Keratinocyte (primary cell): Measurements from ENCODE around the gene GLI3. TPM values are rescaled to one million over a fixed set of nuclear protein-coding genes. Genes with fewer than 3 reads are reported as not detected.

Source experiments
- DNase-seq: peaks from one replicate; pipeline ENCODE4 v3.0.0-alpha.2; 2011; ENCODE audit warnings: low read depth, missing footprints, low spot score
- FAIRE-seq: peaks from 2 replicates; lab custom pipeline; 2011; peaks lifted over from hg19 to GRCh38; lab: Jason Lieb, UNC
- H2AFZ ChIP-seq: 2 replicates; pipeline ENCODE4 v1.6.0; 2012; ENCODE audit warnings: low read length, control low read depth, inconsistent platforms; ENCODE audit not compliant: control insufficient read depth
- H3K27ac ChIP-seq: 2 replicates; pipeline ENCODE4 v1.5.1; 2011; ENCODE audit warnings: low read length; ENCODE audit not compliant: control insufficient read depth, insufficient read depth
- H3K27me3 ChIP-seq: 3 replicates; pipeline ENCODE4 v1.6.0; 2011; ENCODE audit warnings: low read length; ENCODE audit not compliant: control insufficient read depth, insufficient read depth; ENCODE audit errors: extremely low read depth
- H3K36me3 ChIP-seq, 2 experiments: 2 replicates in 1 of 2; 3 replicates in 1 of 2; pipeline ENCODE4 v1.5.1; 2011; ENCODE audit warnings: low read length in 2 of 2, mild to moderate bottlenecking in 1 of 2; ENCODE audit not compliant: control insufficient read depth in 2 of 2, insufficient read depth in 2 of 2; ENCODE audit errors: extremely low read depth in 1 of 2
- H3K4me1 ChIP-seq: 3 replicates; pipeline ENCODE4 v1.5.1; 2011; ENCODE audit warnings: low read length; ENCODE audit not compliant: control insufficient read depth, insufficient read depth; ENCODE audit errors: extremely low read depth
- H3K4me2 ChIP-seq: 3 replicates; pipeline ENCODE4 v1.6.0; 2011; ENCODE audit warnings: low read depth, low read length; ENCODE audit not compliant: control insufficient read depth, insufficient read depth; ENCODE audit errors: extremely low read depth
- H3K4me3 ChIP-seq, 3 experiments: fragments of 200-600 bp in 1 of 3; sonication (generic) in 1 of 3; 2 replicates in 2 of 3; 3 replicates in 1 of 3; pipeline ENCODE4 v1.5.1; 2011 to 2016; ENCODE audit warnings: low read length in 3 of 3, mild to moderate bottlenecking in 3 of 3, control low read depth in 2 of 3, inconsistent platforms in 1 of 3, low read depth in 1 of 3, mixed read lengths in 1 of 3, mixed run types in 1 of 3, moderate library complexity in 1 of 3; ENCODE audit not compliant: control insufficient read depth in 2 of 3, insufficient read depth in 2 of 3; ENCODE audit errors: extremely low read depth in 1 of 3
- H3K79me2 ChIP-seq: 2 replicates; pipeline ENCODE4 v1.6.0; 2012; ENCODE audit warnings: low read length; ENCODE audit not compliant: control insufficient read depth, insufficient read depth
- H3K9ac ChIP-seq: 3 replicates; pipeline ENCODE4 v1.6.0; 2011; ENCODE audit warnings: low read length; ENCODE audit not compliant: control insufficient read depth, insufficient read depth; ENCODE audit errors: extremely low read depth
- H3K9me1 ChIP-seq: 3 replicates; pipeline ENCODE4 v1.6.0; 2011; ENCODE audit warnings: low read length; ENCODE audit not compliant: control insufficient read depth, insufficient read depth; ENCODE audit errors: extremely low read depth
- H3K9me3 ChIP-seq: 2 replicates; pipeline ENCODE4 v1.5.1; 2012; ENCODE audit warnings: low read depth, low read length; ENCODE audit not compliant: control insufficient read depth
- H4K20me1 ChIP-seq: 3 replicates; pipeline ENCODE4 v1.6.0; 2011; ENCODE audit warnings: low read length; ENCODE audit not compliant: control insufficient read depth, insufficient read depth; ENCODE audit errors: extremely low read depth
- CTCF ChIP-seq, 3 experiments: IDR thresholded peaks in 1 of 3; conservative IDR thresholded peaks in 1 of 3; optimal IDR thresholded peaks in 1 of 3; 2 replicates in 2 of 3; 3 replicates in 1 of 3; pipeline versions ENCODE3 to v1.5.1; 2011; ENCODE audit warnings: low read length in 3 of 3, mild to moderate bottlenecking in 3 of 3, moderate library complexity in 2 of 3, control low read depth in 1 of 3, inconsistent platforms in 1 of 3; ENCODE audit not compliant: insufficient read depth in 2 of 3; ENCODE audit errors: extremely low read depth in 1 of 3
- EZH2 ChIP-seq: IDR thresholded peaks from one replicate; pipeline ENCODE4 v1.6.1; 2012; ENCODE audit warnings: inconsistent platforms, mild to moderate bottlenecking, low read length, moderate library complexity
- dilution Hi-C: fragments of 300-500 bp; cut with MboI; formaldehyde crosslinking; loops from one replicate; pipeline ENCODE4 v1.7.0; 2020; ENCODE audit warnings: low sequenced_read_pairs; ENCODE audit not compliant: extremely low pct_ligation_motif_present
- polyA plus RNA-seq, 5 experiments: library from polyadenylated mRNA; depleted of rRNA in 3 of 5; stranded (reverse) in 3 of 5; stranded (forward) in 1 of 5; unstranded in 1 of 5; fragments of >200 nt; gene quantifications; 1 replicate in 1 of 5; 2 replicates in 3 of 5; 3 replicates in 1 of 5; pipeline versions ENCODE4 v1.2.1 to v1.2.3, GENCODE V29; 2011 to 2012; ENCODE audit warnings: missing spikeins in 2 of 5, low read depth in 1 of 5, low replicate concordance in 1 of 5

GLI3 gene
- polyA plus RNA-seq, 1 donor (not counting 4 experiments of a cell fraction or from before 2014, with no cell fraction given): 3.6 TPM

DNA sequence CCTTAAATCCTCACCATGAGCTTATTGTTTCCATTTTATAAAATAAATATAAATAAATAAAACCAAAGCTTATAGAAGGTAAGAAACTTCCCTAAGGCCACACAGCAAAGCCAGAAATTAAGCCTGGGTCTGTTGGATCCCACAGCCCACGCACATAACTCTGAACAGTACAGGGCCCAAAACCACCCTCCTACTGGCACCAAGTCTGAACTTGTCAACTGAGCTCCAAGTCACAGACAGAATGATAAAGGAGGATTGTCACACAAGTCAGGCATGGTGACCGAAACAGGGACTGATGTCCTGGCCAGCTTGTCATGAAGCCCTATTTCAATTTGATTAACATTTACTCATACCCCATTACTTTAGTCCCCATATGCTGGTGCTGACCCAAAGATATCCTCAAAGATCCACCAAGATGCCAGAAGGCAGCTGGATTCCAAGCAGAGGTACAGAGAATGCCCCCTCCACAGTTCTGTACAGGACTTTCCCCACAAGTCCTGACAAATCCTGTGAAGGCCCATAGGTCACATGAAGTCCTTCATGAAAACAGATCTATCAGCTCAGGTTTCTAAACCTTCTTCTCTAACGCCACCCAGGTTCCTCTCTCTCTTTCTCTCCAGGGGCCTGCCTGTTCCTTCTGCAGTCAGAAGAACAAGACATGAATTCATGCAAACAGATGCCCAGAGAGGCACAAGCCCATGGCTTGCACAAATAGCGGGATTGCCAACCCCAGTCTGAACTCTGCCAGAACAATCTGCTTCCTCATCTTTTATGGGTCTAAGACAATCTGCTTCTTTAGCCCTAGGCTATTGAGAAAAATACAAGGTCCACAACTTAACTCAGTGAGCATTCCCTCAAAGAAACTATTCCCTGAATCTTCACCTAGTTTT is 60.9 kb downstream of the GLI3 start:
- H3K27me3 ChIP-seq: no peaks in the 10 kb centered on the region
- FAIRE-seq (peak; percentile 58), DNase-seq (no peak)
- H3K36me3 ChIP-seq: no peaks in the 10 kb centered on the region
- H3K9me3 ChIP-seq: no peaks in the 10 kb centered on the region
- peaks cover 2% of the 10 kb centered on the region for H3K9me1 ChIP-seq
- peaks cover 3% of the 10 kb centered on the region for H3K79me2 ChIP-seq
- peak overlapping the region; percentile 26 for H3K4me2 ChIP-seq
- H3K9ac ChIP-seq: no peak overlapping the region
- H2AFZ ChIP-seq: no peak overlapping the region
- H3K27ac ChIP-seq: no peak overlapping the region
- TF ChIP-seq EZH2 (no peak), CTCF (optimal IDR thresholded peaks at IDR 0.05 in 1 of 3, IDR thresholded peaks at IDR 0.05 in 1 of 3, conservative IDR thresholded peaks at IDR 0.05 in 1 of 3; ENCODE audit: extremely low read depth in 1 of 3, insufficient read depth in 2 of 3, low read length in 3 of 3) (no peak)
- peaks cover 13% of the 10 kb centered on the region for H3K4me1 ChIP-seq
- no peak overlapping the region for H3K4me3 ChIP-seq
- dilution Hi-C loops: no loop called here
- H4K20me1 ChIP-seq: no peaks in the 10 kb centered on the region

GRCh38 chr7:42174391-42174912 is 62.6 kb downstream of the GLI3 start:
- Histone ChIP-seq H3K4me2 (no peak overlapping the region), H3K79me2 (peaks cover 3% of the 10 kb centered on the region), H3K27ac (no peak overlapping the region), H2AFZ (no peak overlapping the region), H3K36me3 (no peaks in the 10 kb centered on the region), H4K20me1 (no peaks in the 10 kb centered on the region), H3K4me3 (no peak overlapping the region), H3K27me3 (no peaks in the 10 kb centered on the region), H3K9ac (no peak overlapping the region), H3K9me3 (no peaks in the 10 kb centered on the region), H3K4me1 (peaks cover 23% of the 10 kb centered on the region), H3K9me1 (peaks cover 2% of the 10 kb centered on the region)
- TF ChIP-seq EZH2 (no peak), CTCF (optimal IDR thresholded peaks at IDR 0.05 in 1 of 3, IDR thresholded peaks at IDR 0.05 in 1 of 3, conservative IDR thresholded peaks at IDR 0.05 in 1 of 3; ENCODE audit: extremely low read depth in 1 of 3, insufficient read depth in 2 of 3, low read length in 3 of 3) (no peak)
- FAIRE-seq (no peak), DNase-seq (no peak)
- dilution Hi-C loops: no loop called here
